Measurements from ENCODE around the gene GSG1L2.
"Not testable (repeated sequence)": the region's sequence is repeated elsewhere in the genome, so short reads cannot be mapped to it uniquely, and the experiment has no call there.

GSG1L2 gene

GRCh38 chr17:9798724-9799123 lies 23.2 kb downstream of the GSG1L2 start:
- Histone ChIP-seq H3K9ac (no peak overlapping the region), H3K36me3 (no peaks in the 10 kb centered on the region), H4K20me1 (no peaks in the 10 kb centered on the region), H3K4me1 (no peaks in the 10 kb centered on the region), H3K9me3 (no peaks in the 10 kb centered on the region), H3K27me3 (no peaks in the 10 kb centered on the region), H3K4me2 (no peak overlapping the region), H3K27ac (no peak overlapping the region), H3K4me3 (no peak overlapping the region)
- TF ChIP-seq Cebpa-rat (IDR thresholded peaks at IDR 0.05): no peak

GRCh38 chr17:9798008-9798407 lies 23.9 kb downstream of the GSG1L2 start:
- Histone ChIP-seq H3K9me3 (no peaks in the 10 kb centered on the region), H3K27me3 (no peaks in the 10 kb centered on the region), H3K9ac (no peak overlapping the region), H3K4me2 (no peak overlapping the region), H3K4me3 (no peak overlapping the region), H3K4me1 (no peaks in the 10 kb centered on the region), H3K27ac (no peak overlapping the region), H3K36me3 (no peaks in the 10 kb centered on the region), H4K20me1 (no peaks in the 10 kb centered on the region)
- no peak for TF ChIP-seq Cebpa-rat (IDR thresholded peaks at IDR 0.05)

DNA sequence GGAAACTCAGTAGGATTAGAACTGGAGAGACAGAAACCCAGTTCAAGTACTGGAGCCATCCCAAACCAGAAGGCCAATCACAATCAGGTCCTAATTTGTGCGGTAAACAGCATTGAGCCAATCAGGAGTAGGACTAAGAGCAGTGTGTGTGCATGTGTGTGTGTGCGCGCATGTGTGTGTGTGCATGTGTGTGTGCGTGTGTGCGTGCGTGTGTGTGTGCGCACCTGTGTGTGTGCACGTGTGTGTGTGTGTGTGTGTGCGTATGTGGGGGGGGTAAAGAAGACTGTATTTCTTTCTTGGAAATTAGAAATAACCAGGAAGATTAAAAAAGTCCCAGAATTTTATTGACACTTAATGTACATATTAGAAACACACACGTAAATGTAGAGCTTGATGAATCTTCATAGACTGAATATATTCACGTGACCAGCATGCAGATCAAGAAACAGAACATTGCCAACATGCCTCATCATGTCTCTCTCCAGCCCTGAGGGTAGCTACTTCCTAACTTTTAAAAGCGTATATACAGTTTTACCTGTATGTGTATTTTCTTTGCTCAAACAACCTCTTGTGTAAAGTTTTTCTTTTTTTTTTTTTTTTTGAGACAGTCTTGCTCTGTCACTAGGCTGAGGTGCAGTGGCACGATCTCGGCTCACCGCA lies 29.6 kb downstream of the GSG1L2 start:
- no peak for TF ChIP-seq Cebpa-rat (IDR thresholded peaks at IDR 0.05)
- Histone ChIP-seq H3K36me3 (no peaks in the 10 kb centered on the region), H3K4me2 (no peak overlapping the region), H3K4me1 (no peaks in the 10 kb centered on the region), H3K27me3 (no peaks in the 10 kb centered on the region), H3K9me3 (no peaks in the 10 kb centered on the region), H3K27ac (no peak overlapping the region), H3K4me3 (no peak overlapping the region), H4K20me1 (no peaks in the 10 kb centered on the region), H3K9ac (no peak overlapping the region)

DNA sequence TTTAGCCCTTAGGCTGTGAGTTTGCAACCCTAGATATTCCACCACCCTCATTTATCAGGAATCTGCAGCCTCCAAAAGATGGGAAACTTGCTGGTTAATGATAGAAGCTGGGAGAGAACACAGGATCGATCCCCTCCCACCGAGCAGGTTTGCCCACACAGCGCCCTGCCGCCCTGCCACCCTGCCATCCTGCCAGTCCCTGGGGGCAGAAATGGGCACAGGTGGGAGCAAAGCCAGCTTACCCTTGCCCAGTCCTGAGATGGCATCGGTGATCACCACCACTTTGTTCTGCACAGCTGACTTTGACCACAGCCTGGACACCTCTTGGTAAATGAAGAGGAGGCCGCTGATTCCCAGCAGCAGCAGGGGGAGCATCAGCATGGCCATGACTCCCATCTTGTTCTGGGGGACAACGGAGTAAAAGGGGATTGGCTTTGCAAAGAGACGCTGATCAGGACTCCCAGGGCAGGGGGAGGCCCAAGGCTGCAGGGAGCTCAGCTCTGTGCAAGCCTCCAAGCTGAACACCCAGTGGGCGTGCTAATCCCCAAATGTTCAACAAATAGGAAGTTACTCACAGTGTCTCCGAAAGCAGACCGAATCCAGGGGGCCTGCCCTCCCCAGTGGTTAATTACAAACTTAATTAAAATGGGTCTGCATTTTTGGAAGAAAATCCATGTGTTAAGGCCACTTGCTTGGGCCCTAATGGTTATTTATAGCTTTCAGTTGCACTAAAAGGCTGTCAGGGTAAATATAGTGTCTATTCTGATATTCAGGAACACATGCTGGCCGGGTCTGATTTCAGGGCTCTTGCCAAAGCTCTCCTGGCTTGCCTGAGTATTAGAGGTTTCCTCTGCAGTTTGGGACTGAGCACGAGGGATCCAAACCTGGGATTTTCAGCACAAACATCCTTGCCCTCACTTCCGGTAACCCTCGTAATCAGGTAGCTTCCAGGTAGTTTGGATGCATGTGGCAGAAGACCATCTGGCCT lies 30.7 kb downstream of the GSG1L2 start, which contains the start of gene DHRS7C:
Gene DHRS7C (minus strand): TSS at position 704 of the 988 bp plus-strand sequence. CDS start 308 bp downstream, at position 396.
- Histone ChIP-seq H3K27ac (no peak within 1 kb of the TSS), H3K27me3 (no peaks in the 10 kb centered on the region), H3K4me3 (no peak within 1 kb of the TSS), H3K9me3 (no peaks in the 10 kb centered on the region), H3K4me2 (no peak within 1 kb of the TSS), H3K36me3 (no peaks in the 10 kb centered on the region), H3K9ac (no peak within 1 kb of the TSS), H4K20me1 (no peaks in the 10 kb centered on the region), H3K4me1 (no peaks in the 10 kb centered on the region)
- no peak for TF ChIP-seq Cebpa-rat (IDR thresholded peaks at IDR 0.05)

GRCh38 chr17:9790316-9790715 lies 31.6 kb downstream of the GSG1L2 start:
- no peak overlapping the region for H3K9ac ChIP-seq
- H3K27me3 ChIP-seq: no peaks in the 10 kb centered on the region
- H3K4me3 ChIP-seq: no peak overlapping the region
- H3K4me2 ChIP-seq: no peak overlapping the region
- H3K27ac ChIP-seq: no peak overlapping the region
- TF ChIP-seq Cebpa-rat (IDR thresholded peaks at IDR 0.05): no peak; the same call in 1 of the 2 replicates
- no peaks in the 10 kb centered on the region for H3K9me3 ChIP-seq
- H3K36me3 ChIP-seq: no peaks in the 10 kb centered on the region
- no peaks in the 10 kb centered on the region for H3K4me1 ChIP-seq
- H4K20me1 ChIP-seq: no peaks in the 10 kb centered on the region

DNA sequence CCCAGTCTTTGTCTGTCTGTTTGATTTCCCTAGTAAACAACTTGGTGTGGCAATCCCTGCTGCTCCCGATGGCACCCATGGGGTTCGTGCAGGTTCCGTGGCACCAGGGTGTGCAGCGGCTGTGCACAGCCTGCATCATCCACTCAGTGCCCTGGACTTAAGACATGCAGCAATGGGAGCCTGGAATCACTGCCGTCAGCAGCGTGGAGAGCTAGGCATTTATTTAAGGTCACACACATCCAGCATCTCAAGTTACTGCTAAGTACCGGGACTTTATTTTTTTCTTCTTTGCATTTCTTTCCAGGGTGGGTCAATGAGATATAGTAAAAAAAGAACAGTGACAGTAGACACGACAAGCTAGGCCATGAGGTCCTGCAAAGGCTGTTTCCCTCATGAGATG lies 33.3 kb downstream of the GSG1L2 start:
- Histone ChIP-seq H3K4me2 (no peak overlapping the region), H3K27ac (no peak overlapping the region), H3K36me3 (no peaks in the 10 kb centered on the region), H3K27me3 (no peaks in the 10 kb centered on the region), H3K9me3 (no peaks in the 10 kb centered on the region), H4K20me1 (no peaks in the 10 kb centered on the region), H3K4me3 (no peak overlapping the region), H3K9ac (no peak overlapping the region), H3K4me1 (no peaks in the 10 kb centered on the region)
- TF ChIP-seq Cebpa-rat (IDR thresholded peaks at IDR 0.05): no peak

DNA sequence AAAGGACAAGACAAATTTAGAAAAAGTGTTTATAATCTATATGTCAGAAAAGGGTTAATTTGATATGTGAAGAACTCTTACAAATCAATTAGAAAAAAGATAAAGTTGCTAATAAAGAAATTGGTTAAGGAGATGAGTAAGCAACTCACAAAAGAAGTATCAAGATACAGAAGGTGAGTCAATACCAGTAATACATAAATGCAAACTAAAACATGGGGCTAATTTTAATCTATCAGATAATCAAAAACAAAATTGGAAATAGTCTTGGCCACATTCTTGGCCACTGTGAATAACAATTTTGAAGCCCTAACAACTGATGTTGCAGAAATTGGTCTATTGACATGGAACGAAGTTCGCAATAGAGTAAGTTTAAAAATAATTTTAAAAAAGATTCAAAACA lies 37.3 kb downstream of the GSG1L2 start:
- no peak for TF ChIP-seq Cebpa-rat (IDR thresholded peaks at IDR 0.05)
- H3K36me3 ChIP-seq: no peaks in the 10 kb centered on the region
- H3K9me3 ChIP-seq: no peaks in the 10 kb centered on the region
- H3K4me3 ChIP-seq: no peak overlapping the region
- no peaks in the 10 kb centered on the region for H3K4me1 ChIP-seq
- H4K20me1 ChIP-seq: no peaks in the 10 kb centered on the region
- H3K4me2 ChIP-seq: no peak overlapping the region
- H3K9ac ChIP-seq: no peak overlapping the region
- no peaks in the 10 kb centered on the region for H3K27me3 ChIP-seq
- H3K27ac ChIP-seq: no peak overlapping the region

GRCh38 chr17:9783465-9783864 lies 38.4 kb downstream of the GSG1L2 start:
- not testable (repeated sequence) for H3K4me2 ChIP-seq, H3K36me3 ChIP-seq, H3K9me3 ChIP-seq, H3K27ac ChIP-seq, H3K4me3 ChIP-seq, H3K27me3 ChIP-seq, H4K20me1 ChIP-seq, H3K9ac ChIP-seq, H3K4me1 ChIP-seq

DNA sequence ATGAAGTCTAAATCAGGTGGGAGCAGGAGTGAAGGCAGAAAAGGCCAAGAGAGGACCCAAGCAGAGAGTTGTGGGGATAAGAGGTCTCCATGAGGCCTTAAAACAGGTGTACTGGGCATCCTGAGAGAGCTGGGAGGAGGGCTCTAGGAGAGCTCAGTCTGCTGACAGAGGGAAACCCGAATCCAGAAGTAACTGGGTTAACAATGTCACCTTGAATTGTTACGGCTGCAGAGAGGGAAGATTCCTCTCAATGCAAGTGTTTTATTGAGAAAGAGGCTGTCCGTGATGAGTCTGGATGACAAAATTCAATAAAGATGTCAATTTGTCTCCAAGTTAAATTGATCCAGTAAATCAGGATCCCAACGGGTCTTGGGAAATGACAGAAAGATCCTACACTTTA lies 38.8 kb downstream of the GSG1L2 start:
- Histone ChIP-seq H3K27ac (no peak overlapping the region), H3K9ac (no peak overlapping the region), H3K9me3 (no peaks in the 10 kb centered on the region), H3K4me3 (no peak overlapping the region), H3K4me1 (no peaks in the 10 kb centered on the region), H4K20me1 (no peaks in the 10 kb centered on the region), H3K36me3 (no peaks in the 10 kb centered on the region), H3K27me3 (no peaks in the 10 kb centered on the region), H3K4me2 (no peak overlapping the region)
- no peak for TF ChIP-seq Cebpa-rat (IDR thresholded peaks at IDR 0.05)

DNA sequence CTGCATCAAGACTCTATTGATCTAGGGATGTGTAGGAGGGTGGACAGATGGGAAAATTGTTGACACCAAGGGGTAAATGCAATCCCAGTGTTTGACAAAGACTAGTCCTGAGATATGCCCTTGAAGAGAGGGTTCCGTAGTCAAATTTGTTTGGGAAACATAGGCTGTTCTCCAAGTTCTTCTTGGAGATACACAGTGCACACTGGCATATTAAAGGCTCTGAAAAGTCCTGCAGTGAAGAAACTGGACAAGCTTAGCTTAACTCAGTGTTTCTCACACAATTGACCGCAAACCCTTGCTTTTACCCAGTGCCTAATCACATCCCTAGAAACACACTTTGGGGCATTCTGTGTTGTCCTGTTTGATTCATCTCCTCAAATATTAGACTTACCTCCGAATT lies 41.3 kb downstream of the GSG1L2 start:
- Histone ChIP-seq H3K4me2 (no peak overlapping the region), H3K9ac (no peak overlapping the region), H3K36me3 (no peaks in the 10 kb centered on the region), H3K9me3 (0 out of 2 replicates have a peak, but pooled peaks cover 5% of the 10 kb centered on the region), H3K27me3 (no peaks in the 10 kb centered on the region), H4K20me1 (no peaks in the 10 kb centered on the region), H3K27ac (no peak overlapping the region), H3K4me3 (no peak overlapping the region), H3K4me1 (no peaks in the 10 kb centered on the region)
- TF ChIP-seq Cebpa-rat (IDR thresholded peaks at IDR 0.05): no peak
